Fibroblast of lung (primary cell): Measurements from ENCODE around the gene NFYA. TPM values are rescaled to one million over a fixed set of nuclear protein-coding genes. Genes with fewer than 3 reads are reported as not detected.

Experiments
- DNase-seq, 2 donors: peaks; one replicate each; pipeline versions ENCODE4 v3.0.0 to v3.0.0-alpha.2; 2010; ENCODE audit warnings: low read depth in 2 of 2
- H2AFZ ChIP-seq: 2 replicates; pipeline ENCODE4 v1.5.1; 2012; ENCODE audit warnings: low read length, control low read depth, inconsistent platforms
- H3K27ac ChIP-seq: 2 replicates; pipeline ENCODE4 v1.5.1; 2011; ENCODE audit warnings: low read length, control low read depth; ENCODE audit not compliant: insufficient read depth
- H3K27me3 ChIP-seq: 2 replicates; pipeline ENCODE4 v1.5.1; 2011; ENCODE audit warnings: mild to moderate bottlenecking, low read length; ENCODE audit not compliant: control insufficient read depth, insufficient read depth
- H3K36me3 ChIP-seq: 2 replicates; pipeline ENCODE4 v1.5.1; 2011; ENCODE audit warnings: low read length; ENCODE audit not compliant: control insufficient read depth, insufficient read depth
- H3K4me1 ChIP-seq: 2 replicates; pipeline ENCODE4 v1.5.1; 2011; ENCODE audit warnings: low read length; ENCODE audit not compliant: control insufficient read depth, insufficient read depth; ENCODE audit errors: extremely low read depth
- H3K4me2 ChIP-seq: 2 replicates; pipeline ENCODE4 v1.5.1; 2011; ENCODE audit warnings: low read length, control low read depth; ENCODE audit not compliant: insufficient read depth; ENCODE audit errors: extremely low read depth
- H3K4me3 ChIP-seq, 4 experiments: fragments of 200-600 bp in 1 of 4; sonication (generic) in 1 of 4; replicated peaks in 1 of 4; 2 replicates each; pipeline ENCODE4 v1.5.1; 2011 to 2016; ENCODE audit warnings: low read length in 4 of 4, low read depth in 3 of 4, mild to moderate bottlenecking in 3 of 4, control low read depth in 2 of 4, inconsistent platforms in 1 of 4, mixed read lengths in 1 of 4; ENCODE audit not compliant: insufficient read depth in 1 of 4; ENCODE audit errors: control extremely low read depth in 1 of 4
- H3K79me2 ChIP-seq: 2 replicates; pipeline ENCODE4 v1.5.1; 2012; ENCODE audit warnings: mild to moderate bottlenecking, low read length, inconsistent platforms; ENCODE audit not compliant: control insufficient read depth, insufficient read depth
- H3K9ac ChIP-seq: 2 replicates; pipeline ENCODE4 v1.5.1; 2011; ENCODE audit warnings: mild to moderate bottlenecking, low read length, control low read depth; ENCODE audit not compliant: insufficient read depth
- H3K9me3 ChIP-seq: 2 replicates; pipeline ENCODE4 v1.5.1; 2012; ENCODE audit warnings: low read depth, low read length; ENCODE audit not compliant: control insufficient read depth, insufficient read depth
- H4K20me1 ChIP-seq: 2 replicates; pipeline ENCODE4 v1.5.1; 2011; ENCODE audit warnings: low read length; ENCODE audit not compliant: control insufficient read depth, insufficient read depth; ENCODE audit errors: extremely low read depth
- EZH2 ChIP-seq: IDR thresholded peaks from 2 replicates; pipeline ENCODE4 v1.5.1; 2012; ENCODE audit warnings: low read length, control low read depth, mild to moderate bottlenecking; ENCODE audit errors: missing control alignments
- polyA plus RNA-seq, 2 donors: library from polyadenylated mRNA; depleted of rRNA in 1 of 2; stranded (reverse) in 1 of 2; unstranded in 1 of 2; fragments of >200 nt; gene quantifications; 2 replicates each; pipeline ENCODE4 v1.2.1, GENCODE V29; 2011 to 2012; ENCODE audit warnings: missing spikeins in 1 of 2
- total RNA-seq: library from RNA; depleted of rRNA; stranded (reverse); fragments of >200 nt; gene quantifications from 2 replicates; pipeline ENCODE4 v1.2.1, GENCODE V29; 2014
- TF ChIP-seq, protein P1 (sequence below), 2 donors: IDR thresholded peaks in 1 of 2; conservative IDR thresholded peaks in 1 of 2; 1 replicate in 1 of 2; 2 replicates in 1 of 2; pipeline ENCODE4 v1.5.1; 2011 to 2012; ENCODE audit warnings: low read length in 2 of 2, control low read depth in 1 of 2, inconsistent platforms in 1 of 2, low read depth in 1 of 2, mild to moderate bottlenecking in 1 of 2

NFYA gene
- total and polyA plus RNA-seq, 2 donors (not counting 1 experiment from before 2014, with no cell fraction given), result 6.9 to 14.9 TPM

DNA sequence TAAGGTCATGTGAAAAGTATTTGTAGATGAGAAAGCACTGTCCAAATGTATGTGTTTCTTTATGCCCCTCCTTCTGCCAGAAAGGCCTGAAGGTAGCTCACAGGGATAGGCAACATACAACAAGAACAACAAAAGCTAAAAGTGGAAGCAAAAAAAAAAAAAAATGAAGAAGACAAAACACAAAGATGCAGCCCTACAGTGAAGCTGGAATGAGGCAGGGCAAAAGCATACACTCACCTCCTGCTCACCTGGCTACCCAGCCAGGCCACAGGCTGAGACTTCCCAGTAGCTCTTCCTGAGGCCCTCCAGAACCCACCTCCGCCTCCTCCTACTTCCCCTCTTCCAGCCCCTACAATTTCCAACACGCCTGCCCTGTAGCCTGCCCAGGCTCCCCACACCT is 36.2 kb upstream of the NFYA start:
- Histone ChIP-seq H4K20me1 (no peaks in the 10 kb centered on the region), H2AFZ (no peak overlapping the region), H3K9me3 (no peaks in the 10 kb centered on the region), H3K79me2 (no peaks in the 10 kb centered on the region), H3K4me2 (no peak overlapping the region), H3K27ac (no peak overlapping the region), H3K4me3 (no peak overlapping the region), H3K9ac (no peak overlapping the region), H3K36me3 (no peaks in the 10 kb centered on the region), H3K4me1 (no peaks in the 10 kb centered on the region), H3K27me3 (no peaks in the 10 kb centered on the region)
- DNase-seq, result no peak
- no peak for TF ChIP-seq EZH2
- TF ChIP-seq, protein P1, sequence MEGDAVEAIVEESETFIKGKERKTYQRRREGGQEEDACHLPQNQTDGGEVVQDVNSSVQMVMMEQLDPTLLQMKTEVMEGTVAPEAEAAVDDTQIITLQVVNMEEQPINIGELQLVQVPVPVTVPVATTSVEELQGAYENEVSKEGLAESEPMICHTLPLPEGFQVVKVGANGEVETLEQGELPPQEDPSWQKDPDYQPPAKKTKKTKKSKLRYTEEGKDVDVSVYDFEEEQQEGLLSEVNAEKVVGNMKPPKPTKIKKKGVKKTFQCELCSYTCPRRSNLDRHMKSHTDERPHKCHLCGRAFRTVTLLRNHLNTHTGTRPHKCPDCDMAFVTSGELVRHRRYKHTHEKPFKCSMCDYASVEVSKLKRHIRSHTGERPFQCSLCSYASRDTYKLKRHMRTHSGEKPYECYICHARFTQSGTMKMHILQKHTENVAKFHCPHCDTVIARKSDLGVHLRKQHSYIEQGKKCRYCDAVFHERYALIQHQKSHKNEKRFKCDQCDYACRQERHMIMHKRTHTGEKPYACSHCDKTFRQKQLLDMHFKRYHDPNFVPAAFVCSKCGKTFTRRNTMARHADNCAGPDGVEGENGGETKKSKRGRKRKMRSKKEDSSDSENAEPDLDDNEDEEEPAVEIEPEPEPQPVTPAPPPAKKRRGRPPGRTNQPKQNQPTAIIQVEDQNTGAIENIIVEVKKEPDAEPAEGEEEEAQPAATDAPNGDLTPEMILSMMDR (conservative IDR thresholded peaks at IDR 0.05 in 1 of 2, IDR thresholded peaks at IDR 0.05 in 1 of 2; ENCODE audit: low read depth in 1 of 2, low read length in 2 of 2), result no peak

DNA sequence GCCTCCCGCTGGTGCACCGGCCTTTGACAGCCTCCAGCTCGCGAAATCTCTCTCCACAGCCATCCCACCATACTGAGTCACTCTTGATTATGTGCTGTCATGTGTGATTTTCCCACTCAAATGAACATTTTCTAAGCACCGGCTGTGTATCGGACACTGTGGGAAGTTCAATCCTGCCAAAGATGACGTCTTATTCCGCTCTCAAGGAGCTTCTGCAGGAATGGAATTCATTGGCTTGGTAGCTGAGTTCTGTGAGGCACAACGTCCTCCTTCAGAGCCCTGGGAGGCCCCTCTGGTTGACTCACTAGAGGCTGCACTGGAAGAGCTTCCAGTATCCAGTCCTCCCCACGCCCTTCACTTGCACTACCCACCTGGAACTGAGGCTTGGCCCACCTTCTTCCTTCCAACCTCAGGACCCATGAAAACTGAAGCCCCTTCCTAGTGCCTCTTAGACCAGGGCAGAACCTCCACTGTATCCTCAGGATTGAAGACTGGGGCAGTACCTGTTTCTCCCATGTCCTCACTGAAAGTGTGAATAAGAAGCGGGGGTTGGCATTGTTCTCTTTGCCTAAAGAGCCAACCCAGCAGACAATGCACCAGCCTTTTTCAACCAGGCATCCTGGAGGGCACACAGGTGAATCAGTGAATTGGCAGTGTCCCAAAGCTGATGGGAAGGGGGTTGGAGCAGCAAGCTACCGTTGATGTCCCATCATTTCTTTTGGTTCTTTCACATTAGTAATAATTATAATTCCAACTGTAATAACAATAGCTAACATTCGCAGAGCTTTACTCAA is 35.5 kb upstream of the NFYA start:
- no peak overlapping the region for H2AFZ ChIP-seq
- no peaks in the 10 kb centered on the region for H3K36me3 ChIP-seq
- H3K9ac ChIP-seq, result no peak overlapping the region
- no peaks in the 10 kb centered on the region for H3K79me2 ChIP-seq
- DNase-seq, result peak in 1 of 2 donors; percentile 32
- no peak overlapping the region for H3K27ac ChIP-seq
- no peaks in the 10 kb centered on the region for H4K20me1 ChIP-seq
- H3K9me3 ChIP-seq, result no peaks in the 10 kb centered on the region
- no peak overlapping the region for H3K4me3 ChIP-seq
- TF ChIP-seq EZH2, result no peak
- TF ChIP-seq, protein P1 (conservative IDR thresholded peaks at IDR 0.05 in 1 of 2, IDR thresholded peaks at IDR 0.05 in 1 of 2; ENCODE audit: low read depth in 1 of 2, low read length in 2 of 2), result no peak
- no peak overlapping the region for H3K4me2 ChIP-seq
- no peaks in the 10 kb centered on the region for H3K27me3 ChIP-seq
- H3K4me1 ChIP-seq, result no peaks in the 10 kb centered on the region

DNA sequence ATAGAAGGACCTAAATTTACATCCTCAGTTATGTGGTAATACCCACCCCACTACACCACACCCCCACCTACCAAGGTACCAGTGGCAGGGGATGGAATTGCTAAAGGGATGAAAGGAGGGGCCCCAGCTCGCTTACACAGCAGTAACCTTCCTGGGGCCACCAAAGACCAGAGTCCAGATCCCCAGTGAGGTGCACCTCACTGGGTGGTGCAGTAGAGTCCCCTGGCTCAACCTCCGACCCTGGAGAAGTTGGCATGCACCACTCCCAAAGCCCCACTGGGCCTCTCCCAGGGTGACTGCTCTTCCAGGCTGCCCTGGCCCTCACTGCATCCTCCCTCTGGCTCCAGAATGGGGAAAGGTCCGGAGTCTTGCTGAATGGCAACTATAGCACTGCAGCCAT is 34.6 kb upstream of the NFYA start:
- Histone ChIP-seq H3K9ac (no peak overlapping the region), H3K9me3 (no peaks in the 10 kb centered on the region), H3K79me2 (no peaks in the 10 kb centered on the region), H4K20me1 (no peaks in the 10 kb centered on the region), H3K4me1 (no peaks in the 10 kb centered on the region), H3K36me3 (no peaks in the 10 kb centered on the region), H3K4me2 (no peak overlapping the region), H3K27me3 (no peaks in the 10 kb centered on the region), H3K4me3 (no peak overlapping the region), H2AFZ (no peak overlapping the region), H3K27ac (no peak overlapping the region)
- no peak for DNase-seq
- TF ChIP-seq EZH2, result no peak
- TF ChIP-seq, protein P1 (conservative IDR thresholded peaks at IDR 0.05 in 1 of 2, IDR thresholded peaks at IDR 0.05 in 1 of 2; ENCODE audit: low read depth in 1 of 2, low read length in 2 of 2), result no peak
